ENCODE results near the gene DDX59. TPM values are rescaled to one million over a fixed set of nuclear protein-coding genes. Genes with fewer than 3 reads are reported as not detected.

DDX59 gene
- total and polyA plus RNA-seq, 10 of the 15 experiments (the other 5 are each of a cell fraction or from before 2014, with no cell fraction given): 17.3 to 42.1 (median 23.6) TPM

DNA sequence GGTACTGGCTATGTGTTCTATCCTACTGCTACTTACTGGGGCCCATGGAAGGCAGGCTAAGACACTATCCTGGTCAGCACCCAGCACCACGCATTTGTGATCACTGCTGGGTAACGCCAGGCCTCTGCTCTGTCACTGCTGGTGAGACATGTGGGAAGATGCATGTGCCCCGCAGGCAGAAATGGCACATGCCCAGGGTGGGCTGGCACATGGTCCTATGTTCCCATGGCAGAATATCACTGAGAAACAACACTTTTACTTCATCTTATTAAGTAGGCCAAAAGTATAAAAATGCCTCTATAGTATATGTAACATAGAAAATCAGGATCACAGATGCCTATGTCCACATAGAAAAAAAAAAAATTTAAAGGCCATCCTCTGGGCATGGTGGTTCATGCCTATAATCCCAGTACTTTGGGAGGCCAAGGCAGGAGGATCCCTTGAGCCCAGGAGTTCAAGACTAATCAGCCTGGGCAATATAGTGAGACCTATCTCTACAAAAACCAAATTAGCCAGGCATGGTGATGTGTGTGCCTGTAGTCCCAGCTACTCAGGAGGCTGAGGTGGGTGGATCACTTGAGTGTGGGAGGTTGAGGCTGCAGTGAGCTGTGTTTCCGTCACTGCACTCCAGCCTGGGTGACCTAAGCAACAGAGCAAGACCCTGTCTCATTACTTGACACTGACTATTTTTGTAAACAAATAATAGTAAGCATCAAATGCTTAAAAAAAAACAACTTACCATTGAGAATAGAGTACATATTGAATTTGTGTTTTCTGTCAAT lies 11.5 kb downstream of the DDX59 start:
- no peak for ATAC-seq
- H4K20me1 ChIP-seq (ENCODE audit: control insufficient read depth, insufficient read depth): no peaks in the 10 kb centered on the region
- 97% methylated on average over 4 of the region's 4 CpGs for WGBS (ENCODE audit: insufficient coverage, insufficient replicate concordance, low lambda C conversion rate, missing lambda C conversion rate)
- TF ChIP-seq MXI1 (IDR thresholded peaks at IDR 0.05; ENCODE audit: low read depth, low read length): no peak
- no peak for TF ChIP-seq STAT1 (conservative IDR thresholded peaks at IDR 0.05)
- TF ChIP-seq, protein P1, sequence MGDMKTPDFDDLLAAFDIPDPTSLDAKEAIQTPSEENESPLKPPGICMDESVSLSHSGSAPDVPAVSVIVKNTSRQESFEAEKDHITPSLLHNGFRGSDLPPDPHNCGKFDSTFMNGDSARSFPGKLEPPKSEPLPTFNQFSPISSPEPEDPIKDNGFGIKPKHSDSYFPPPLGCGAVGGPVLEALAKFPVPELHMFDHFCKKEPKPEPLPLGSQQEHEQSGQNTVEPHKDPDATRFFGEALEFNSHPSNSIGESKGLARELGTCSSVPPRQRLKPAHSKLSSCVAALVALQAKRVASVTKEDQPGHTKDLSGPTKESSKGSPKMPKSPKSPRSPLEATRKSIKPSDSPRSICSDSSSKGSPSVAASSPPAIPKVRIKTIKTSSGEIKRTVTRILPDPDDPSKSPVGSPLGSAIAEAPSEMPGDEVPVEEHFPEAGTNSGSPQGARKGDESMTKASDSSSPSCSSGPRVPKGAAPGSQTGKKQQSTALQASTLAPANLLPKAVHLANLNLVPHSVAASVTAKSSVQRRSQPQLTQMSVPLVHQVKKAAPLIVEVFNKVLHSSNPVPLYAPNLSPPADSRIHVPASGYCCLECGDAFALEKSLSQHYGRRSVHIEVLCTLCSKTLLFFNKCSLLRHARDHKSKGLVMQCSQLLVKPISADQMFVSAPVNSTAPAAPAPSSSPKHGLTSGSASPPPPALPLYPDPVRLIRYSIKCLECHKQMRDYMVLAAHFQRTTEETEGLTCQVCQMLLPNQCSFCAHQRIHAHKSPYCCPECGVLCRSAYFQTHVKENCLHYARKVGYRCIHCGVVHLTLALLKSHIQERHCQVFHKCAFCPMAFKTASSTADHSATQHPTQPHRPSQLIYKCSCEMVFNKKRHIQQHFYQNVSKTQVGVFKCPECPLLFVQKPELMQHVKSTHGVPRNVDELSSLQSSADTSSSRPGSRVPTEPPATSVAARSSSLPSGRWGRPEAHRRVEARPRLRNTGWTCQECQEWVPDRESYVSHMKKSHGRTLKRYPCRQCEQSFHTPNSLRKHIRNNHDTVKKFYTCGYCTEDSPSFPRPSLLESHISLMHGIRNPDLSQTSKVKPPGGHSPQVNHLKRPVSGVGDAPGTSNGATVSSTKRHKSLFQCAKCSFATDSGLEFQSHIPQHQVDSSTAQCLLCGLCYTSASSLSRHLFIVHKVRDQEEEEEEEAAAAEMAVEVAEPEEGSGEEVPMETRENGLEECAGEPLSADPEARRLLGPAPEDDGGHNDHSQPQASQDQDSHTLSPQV (IDR thresholded peaks at IDR 0.05): no peak
- no peak for TF ChIP-seq SMARCA5 (IDR thresholded peaks at IDR 0.05)
- TF ChIP-seq, protein P2, sequence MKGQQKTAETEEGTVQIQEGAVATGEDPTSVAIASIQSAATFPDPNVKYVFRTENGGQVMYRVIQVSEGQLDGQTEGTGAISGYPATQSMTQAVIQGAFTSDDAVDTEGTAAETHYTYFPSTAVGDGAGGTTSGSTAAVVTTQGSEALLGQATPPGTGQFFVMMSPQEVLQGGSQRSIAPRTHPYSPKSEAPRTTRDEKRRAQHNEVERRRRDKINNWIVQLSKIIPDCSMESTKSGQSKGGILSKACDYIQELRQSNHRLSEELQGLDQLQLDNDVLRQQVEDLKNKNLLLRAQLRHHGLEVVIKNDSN (IDR thresholded peaks at IDR 0.05; ENCODE audit: borderline replicate concordance, extremely low read length, insufficient read depth, low read depth, low read length): no peak
- TF ChIP-seq, protein P3, sequence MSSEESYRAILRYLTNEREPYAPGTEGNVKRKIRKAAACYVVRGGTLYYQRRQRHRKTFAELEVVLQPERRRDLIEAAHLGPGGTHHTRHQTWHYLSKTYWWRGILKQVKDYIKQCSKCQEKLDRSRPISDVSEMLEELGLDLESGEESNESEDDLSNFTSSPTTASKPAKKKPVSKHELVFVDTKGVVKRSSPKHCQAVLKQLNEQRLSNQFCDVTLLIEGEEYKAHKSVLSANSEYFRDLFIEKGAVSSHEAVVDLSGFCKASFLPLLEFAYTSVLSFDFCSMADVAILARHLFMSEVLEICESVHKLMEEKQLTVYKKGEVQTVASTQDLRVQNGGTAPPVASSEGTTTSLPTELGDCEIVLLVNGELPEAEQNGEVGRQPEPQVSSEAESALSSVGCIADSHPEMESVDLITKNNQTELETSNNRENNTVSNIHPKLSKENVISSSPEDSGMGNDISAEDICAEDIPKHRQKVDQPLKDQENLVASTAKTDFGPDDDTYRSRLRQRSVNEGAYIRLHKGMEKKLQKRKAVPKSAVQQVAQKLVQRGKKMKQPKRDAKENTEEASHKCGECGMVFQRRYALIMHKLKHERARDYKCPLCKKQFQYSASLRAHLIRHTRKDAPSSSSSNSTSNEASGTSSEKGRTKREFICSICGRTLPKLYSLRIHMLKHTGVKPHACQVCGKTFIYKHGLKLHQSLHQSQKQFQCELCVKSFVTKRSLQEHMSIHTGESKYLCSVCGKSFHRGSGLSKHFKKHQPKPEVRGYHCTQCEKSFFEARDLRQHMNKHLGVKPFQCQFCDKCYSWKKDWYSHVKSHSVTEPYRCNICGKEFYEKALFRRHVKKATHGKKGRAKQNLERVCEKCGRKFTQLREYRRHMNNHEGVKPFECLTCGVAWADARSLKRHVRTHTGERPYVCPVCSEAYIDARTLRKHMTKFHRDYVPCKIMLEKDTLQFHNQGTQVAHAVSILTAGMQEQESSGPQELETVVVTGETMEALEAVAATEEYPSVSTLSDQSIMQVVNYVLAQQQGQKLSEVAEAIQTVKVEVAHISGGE (CRISPR knock-in tag; IDR thresholded peaks at IDR 0.05): no peak
- no peak for TF ChIP-seq NFYB (IDR thresholded peaks at IDR 0.05; ENCODE audit: insufficient read depth, low read depth, low read length)
- no peak for TF ChIP-seq TAF1 (IDR thresholded peaks at IDR 0.05; ENCODE audit: borderline replicate concordance, low read depth, low read length)
- TF ChIP-seq JUND (IDR thresholded peaks at IDR 0.05; ENCODE audit: low read depth, low read length): no peak
- no peak for TF ChIP-seq NR2F1 (conservative IDR thresholded peaks at IDR 0.05)
- no peak for TF ChIP-seq FOXM1 (IDR thresholded peaks at IDR 0.05; ENCODE audit: low read depth, low read length)
- no peak for TF ChIP-seq SMAD1 (IDR thresholded peaks at IDR 0.05; ENCODE audit: low read depth, partially characterized antibody)
- TF ChIP-seq SRF (IDR thresholded peaks at IDR 0.05; ENCODE audit: low read depth in 2 of 2, low read length in 2 of 2): no peak
- no peak for TF ChIP-seq NFIC (IDR thresholded peaks at IDR 0.05; ENCODE audit: low read depth, low read length)
- TF ChIP-seq CREM (IDR thresholded peaks at IDR 0.05; ENCODE audit: low read depth): no peak

More for the DNA sequence above, 11.5 kb downstream of the DDX59 start:
- H3K4me3 ChIP-seq: no peak overlapping the region
- ChIA-PET RAD21 (ENCODE audit: unreplicated experiment) (no interaction called here), CTCF (interaction anchor here (1.2 kb wide), 1 partner anchor 36 kb away, joined by 5 read pairs; no protein-coding TSS in a partner anchor), SMC1A (ENCODE audit: uncharacterized antibody, unreplicated experiment) (interaction anchor here (0.9 to 6.2 kb wide), 5 partner anchors 9 to 143 kb away, joined by 3 to 31 read pairs (median 4); partner anchors contain the start of gene DDX59), POLR2A (interaction anchor here (0.9 to 3.4 kb wide), 4 partner anchors 9 to 16 kb away, joined by 5 to 10 read pairs (median 6); partner anchors contain the start of gene DDX59)
- DNase-seq (ENCODE audit: low read depth, low spot score): no peak
- in situ Hi-C loops (cut with MboI) (no loop called here), intact Hi-C loops (cut with micrococcal nuclease; ENCODE audit: unreplicated experiment) (no loop called here)
- BruUV-seq (replicated peaks): no TSS peak
- no peaks in the 10 kb centered on the region for H3K9me3 ChIP-seq (replicated peaks; ENCODE audit: control insufficient read depth, insufficient read depth, low read length)
- no peak overlapping the region for H3K4me2 ChIP-seq (ENCODE audit: control insufficient read depth, insufficient read depth)
- peaks cover 27% of the 10 kb centered on the region for H3K4me1 ChIP-seq (ENCODE audit: control insufficient read depth, insufficient read depth, low read length)
- no peaks in the 10 kb centered on the region for H3K27me3 ChIP-seq (replicated peaks in 1 of 2; ENCODE audit: control insufficient read depth in 2 of 2, insufficient read depth in 2 of 2, low read length in 1 of 2)
- H3K36me3 ChIP-seq (ENCODE audit: control insufficient read depth in 2 of 2, insufficient read depth in 2 of 2, low read length in 1 of 2): peaks cover 5 to 22% of the 10 kb centered on the region in 2 experiments
- no peak overlapping the region for H3K27ac ChIP-seq (ENCODE audit: control insufficient read depth, insufficient read depth)
- no peak overlapping the region for H2AFZ ChIP-seq (ENCODE audit: control insufficient read depth, low read depth, low read length)
- no peak for FAIRE-seq
- no peak overlapping the region for H3K9ac ChIP-seq (ENCODE audit: control insufficient read depth, insufficient read depth, low read length)
- H3K79me2 ChIP-seq (ENCODE audit: control insufficient read depth, insufficient read depth, low read length): no peaks in the 10 kb centered on the region; the same call in 1 of the 2 replicates

Data from GM12878 (cell line).